ENCODE results near the gene CREB5. TPM values are rescaled to one million over a fixed set of nuclear protein-coding genes. Genes with fewer than 3 reads are reported as not detected.

Gene CREB5
- total and polyA plus RNA-seq, 3 donors from 2014 or later = 2.0 to 2.9 (median 2.9) TPM

- 61 to 79% methylated on average over 1 of the region's 1 CpG for WGBS, 2 donors
- TF ChIP-seq, protein P1, sequence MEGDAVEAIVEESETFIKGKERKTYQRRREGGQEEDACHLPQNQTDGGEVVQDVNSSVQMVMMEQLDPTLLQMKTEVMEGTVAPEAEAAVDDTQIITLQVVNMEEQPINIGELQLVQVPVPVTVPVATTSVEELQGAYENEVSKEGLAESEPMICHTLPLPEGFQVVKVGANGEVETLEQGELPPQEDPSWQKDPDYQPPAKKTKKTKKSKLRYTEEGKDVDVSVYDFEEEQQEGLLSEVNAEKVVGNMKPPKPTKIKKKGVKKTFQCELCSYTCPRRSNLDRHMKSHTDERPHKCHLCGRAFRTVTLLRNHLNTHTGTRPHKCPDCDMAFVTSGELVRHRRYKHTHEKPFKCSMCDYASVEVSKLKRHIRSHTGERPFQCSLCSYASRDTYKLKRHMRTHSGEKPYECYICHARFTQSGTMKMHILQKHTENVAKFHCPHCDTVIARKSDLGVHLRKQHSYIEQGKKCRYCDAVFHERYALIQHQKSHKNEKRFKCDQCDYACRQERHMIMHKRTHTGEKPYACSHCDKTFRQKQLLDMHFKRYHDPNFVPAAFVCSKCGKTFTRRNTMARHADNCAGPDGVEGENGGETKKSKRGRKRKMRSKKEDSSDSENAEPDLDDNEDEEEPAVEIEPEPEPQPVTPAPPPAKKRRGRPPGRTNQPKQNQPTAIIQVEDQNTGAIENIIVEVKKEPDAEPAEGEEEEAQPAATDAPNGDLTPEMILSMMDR (IDR thresholded peaks at IDR 0.05) = no peak
- no peak for TF ChIP-seq POLR2A (IDR thresholded peaks at IDR 0.05)
- Histone ChIP-seq H3K4me1 (no peaks in the 10 kb centered on the region), H3K36me3 (ENCODE audit: low read depth, missing control alignments) (no peaks in the 10 kb centered on the region), H3K27ac (no peak overlapping the region), H3K27me3 (no peaks in the 10 kb centered on the region), H3K9me3 (no peaks in the 10 kb centered on the region), H3K4me3 (no peak overlapping the region)
- intact Hi-C loops (cut with DNase I; ENCODE audit: low total_unique reads) = no loop called here
- no peak for DNase-seq
These were observed 43.7 kb downstream of the CREB5 start for GRCh38 chr7:28456044-28456443.

- 87 to 94% methylated on average over 4 to 8 of the region's 8 CpGs for WGBS, 2 donors
- DNase-seq = no peak
- H3K36me3 ChIP-seq (ENCODE audit: low read depth, missing control alignments) = no peaks in the 10 kb centered on the region
- no peak overlapping the region for H3K4me3 ChIP-seq
- no peak overlapping the region for H3K27ac ChIP-seq
- H3K4me1 ChIP-seq = no peaks in the 10 kb centered on the region
- intact Hi-C loops (cut with DNase I; ENCODE audit: low total_unique reads) = no loop called here
- no peaks in the 10 kb centered on the region for H3K27me3 ChIP-seq
- TF ChIP-seq POLR2A (IDR thresholded peaks at IDR 0.05) = no peak
- TF ChIP-seq, protein P1 (IDR thresholded peaks at IDR 0.05) = no peak
- no peaks in the 10 kb centered on the region for H3K9me3 ChIP-seq
These were observed 46.4 kb downstream of the CREB5 start for GRCh38 chr7:28458732-28459131.

GRCh38 chr7:28459306-28459705 lies 47.0 kb downstream of the CREB5 start:
- Histone ChIP-seq H3K4me1 (no peaks in the 10 kb centered on the region), H3K36me3 (ENCODE audit: low read depth, missing control alignments) (no peaks in the 10 kb centered on the region), H3K9me3 (no peaks in the 10 kb centered on the region), H3K4me3 (no peak overlapping the region), H3K27ac (no peak overlapping the region), H3K27me3 (no peaks in the 10 kb centered on the region)
- no peak for DNase-seq
- TF ChIP-seq, protein P1 (IDR thresholded peaks at IDR 0.05) = no peak
- no peak for TF ChIP-seq POLR2A (IDR thresholded peaks at IDR 0.05)
- WGBS, 2 donors = 91 to 96% methylated on average over 4 of the region's 4 CpGs
- intact Hi-C loops (cut with DNase I; ENCODE audit: low total_unique reads) = no loop called here

DNA sequence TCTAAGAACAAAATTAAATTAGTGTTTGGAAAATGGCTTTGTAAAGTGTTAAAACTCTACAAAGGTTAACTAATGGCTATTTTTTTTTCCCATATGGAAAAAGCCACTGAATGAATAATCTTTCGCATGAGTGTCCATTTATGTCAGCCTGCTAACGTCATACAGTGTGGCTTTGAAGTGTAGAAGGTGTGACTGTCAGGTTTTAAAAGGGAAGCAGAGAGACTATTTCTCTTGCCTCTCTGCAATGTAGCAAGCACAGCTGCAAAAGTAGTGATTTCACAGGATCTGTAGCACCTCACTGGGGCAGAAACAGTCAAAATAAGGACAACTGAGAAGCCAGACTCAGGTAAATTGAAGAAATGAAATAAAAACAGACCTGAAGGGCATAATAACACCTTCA lies 53.4 kb downstream of the CREB5 start:
- no peaks in the 10 kb centered on the region for H3K36me3 ChIP-seq (ENCODE audit: low read depth, missing control alignments)
- intact Hi-C loops (cut with DNase I; ENCODE audit: low total_unique reads) = no loop called here
- 89% methylated on average over 2 of the region's 2 CpGs for WGBS, 2 donors
- no peak overlapping the region for H3K27ac ChIP-seq
- TF ChIP-seq, protein P1 (IDR thresholded peaks at IDR 0.05) = no peak
- TF ChIP-seq POLR2A (IDR thresholded peaks at IDR 0.05) = no peak
- no peak for DNase-seq
- no peak overlapping the region for H3K4me3 ChIP-seq
- H3K27me3 ChIP-seq = no peaks in the 10 kb centered on the region
- H3K9me3 ChIP-seq = no peaks in the 10 kb centered on the region
- no peaks in the 10 kb centered on the region for H3K4me1 ChIP-seq

DNA sequence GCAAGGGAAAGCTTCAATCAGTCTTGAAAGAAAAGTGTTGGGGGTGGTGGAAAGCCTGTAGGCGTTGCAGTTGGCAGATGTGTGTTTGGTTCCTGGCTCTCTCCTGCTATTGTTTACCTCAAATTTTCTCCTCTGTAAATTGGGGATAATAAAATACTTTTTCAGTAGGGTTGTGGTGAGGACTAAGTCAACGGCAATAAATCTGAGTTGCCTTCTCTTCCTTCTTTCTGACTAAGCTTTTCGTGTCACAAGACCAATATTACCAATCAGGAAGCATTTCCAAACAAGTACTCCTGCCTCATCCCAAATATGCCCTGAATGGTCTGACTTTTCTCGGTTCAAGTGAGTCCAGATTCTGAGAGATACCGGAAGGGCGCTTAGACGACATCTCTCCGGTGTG lies 54.0 kb downstream of the CREB5 start:
- TF ChIP-seq POLR2A (IDR thresholded peaks at IDR 0.05) = no peak
- TF ChIP-seq, protein P1 (IDR thresholded peaks at IDR 0.05) = no peak
- intact Hi-C loops (cut with DNase I; ENCODE audit: low total_unique reads) = no loop called here
- 75 to 83% methylated on average over 8 of the region's 8 CpGs for WGBS, 2 donors

More for the DNA sequence above, 54.0 kb downstream of the CREB5 start:
- H3K4me1 ChIP-seq = no peaks in the 10 kb centered on the region
- no peaks in the 10 kb centered on the region for H3K27me3 ChIP-seq
- DNase-seq = no peak
- no peaks in the 10 kb centered on the region for H3K9me3 ChIP-seq
- H3K27ac ChIP-seq = no peak overlapping the region
- no peak overlapping the region for H3K4me3 ChIP-seq
- no peaks in the 10 kb centered on the region for H3K36me3 ChIP-seq (ENCODE audit: low read depth, missing control alignments)
